HepG2 (cell line): Measurements from ENCODE around the gene C1orf21. TPM values are rescaled to one million over a fixed set of nuclear protein-coding genes. Genes with fewer than 3 reads are reported as not detected.

ENCODE experiments used
- ATAC-seq: fragments of 200-7000 bp; cut with Tn5 transposase; 3 replicates; pipeline ENCODE4 v1.9.1; 2020; ENCODE audit warnings: mild to moderate bottlenecking, moderate library complexity
- BruUV-seq: library from RNA; stranded (reverse); fragments of 400-500 nt; replicated peaks from 2 replicates; lab custom pipeline; 2021; lab: Mats Ljungman, UMichigan
- CTCF ChIA-PET: fragments of 300-600 bp; formaldehyde crosslinking; extraction: SDS; loops from one replicate; lab custom pipeline; 2021; ENCODE audit warnings: low total read pairs, inconsistent platforms, low intra/inter-chr PET ratio; lab: Yijun Ruan, JAX
- POLR2A ChIA-PET: fragments of 350-600 bp; sonication (Branson Sonifier 250); formaldehyde crosslinking; loops from one replicate; lab custom pipeline; 2020; ENCODE audit warnings: antibody characterized with exemption, inconsistent platforms; lab: Yijun Ruan, JAX
- DNase-seq: peaks from one replicate; pipeline ENCODE4 v3.0.0-alpha.2; 2015; ENCODE audit warnings: low spot score
- FAIRE-seq: peaks from 3 replicates; lab custom pipeline; 2011; peaks lifted over from hg19 to GRCh38; lab: Jason Lieb, UNC
- H2AFZ ChIP-seq: one replicate; pipeline ENCODE4 v1.6.1; 2011; ENCODE audit warnings: low read length, inconsistent platforms
- H3K27ac ChIP-seq: fragments of 300-600 bp; 3 replicates; pipeline ENCODE4 v1.8.0; 2011; ENCODE audit warnings: mixed run types, mild to moderate bottlenecking, mixed read lengths, low read length, inconsistent platforms; ENCODE audit not compliant: insufficient read depth; ENCODE audit errors: extremely low read length
- H3K27me3 ChIP-seq, 2 experiments: fragments of 200-600 bp in 1 of 2; 2 replicates in 1 of 2; 3 replicates in 1 of 2; pipeline versions ENCODE4 v1.6.0 to v1.8.0; 2011; ENCODE audit warnings: low read length in 2 of 2, mild to moderate bottlenecking in 2 of 2, moderate library complexity in 2 of 2, inconsistent platforms in 1 of 2; ENCODE audit not compliant: insufficient read depth in 2 of 2, control insufficient read depth in 1 of 2
- H3K36me3 ChIP-seq, 2 experiments: fragments of 200-600 bp in 1 of 2; replicated peaks in 1 of 2; 2 replicates in 1 of 2; 3 replicates in 1 of 2; pipeline versions ENCODE4 v1.5.1 to v1.8.0; 2011; ENCODE audit warnings: low read length in 2 of 2, inconsistent platforms in 1 of 2; ENCODE audit not compliant: insufficient read depth in 2 of 2, control insufficient read depth in 1 of 2
- H3K4me1 ChIP-seq: 2 replicates; pipeline ENCODE4 v1.5.1; 2012; ENCODE audit warnings: low read length, inconsistent platforms; ENCODE audit not compliant: insufficient read depth
- H3K4me2 ChIP-seq: 2 replicates; pipeline ENCODE4 v1.6.0; 2011; ENCODE audit warnings: low read depth, low read length, inconsistent platforms
- H3K4me3 ChIP-seq, 3 experiments: fragments of 200-600 bp in 1 of 3; sonication (generic), shearing (Covaris generic) in 1 of 3; replicated peaks in 1 of 3; 2 replicates each; pipeline ENCODE4 v1.5.1; 2011 to 2016; ENCODE audit warnings: low read length in 3 of 3, inconsistent platforms in 2 of 3, low read depth in 2 of 3, mild to moderate bottlenecking in 2 of 3, control low read depth in 1 of 3, mixed read lengths in 1 of 3; ENCODE audit not compliant: insufficient read depth in 1 of 3
- H3K79me2 ChIP-seq: one replicate; pipeline ENCODE4 v1.6.1; 2011; ENCODE audit warnings: low read length, inconsistent platforms; ENCODE audit not compliant: insufficient read depth
- H3K9ac ChIP-seq: 2 replicates; pipeline ENCODE4 v1.6.0; 2011; ENCODE audit warnings: mild to moderate bottlenecking, low read depth, low read length, inconsistent platforms; ENCODE audit not compliant: insufficient read depth
- H3K9me3 ChIP-seq: 2 replicates; pipeline ENCODE4 v1.5.1; 2012; ENCODE audit warnings: mild to moderate bottlenecking, low read length
- H4K20me1 ChIP-seq: 2 replicates; pipeline ENCODE4 v1.6.0; 2011; ENCODE audit warnings: inconsistent platforms, mild to moderate bottlenecking, low read length, moderate library complexity; ENCODE audit not compliant: insufficient read depth
- ASH2L ChIP-seq: fragments of 300-600, 200-600 bp; sonication (generic); IDR thresholded peaks from 2 replicates; pipeline ENCODE4 v1.7.0; 2017; ENCODE audit warnings: low read depth, mild to moderate bottlenecking, moderate library complexity, mixed read lengths, low read length; ENCODE audit not compliant: insufficient read length
- BRD4 ChIP-seq: sonication (generic); formaldehyde crosslinking; IDR thresholded peaks from 2 replicates; pipeline ENCODE4 v1.4.0; 2020; ENCODE audit warnings: missing genetic modification reagents
- FUBP1 ChIP-seq: sonication (generic); formaldehyde crosslinking; IDR thresholded peaks from 2 replicates; pipeline ENCODE4 v1.5.1; 2020; ENCODE audit warnings: missing genetic modification reagents, mild to moderate bottlenecking, borderline replicate concordance
- NCOA2 ChIP-seq: sonication (generic); formaldehyde crosslinking; IDR thresholded peaks from 2 replicates; pipeline ENCODE4 v1.8.0; 2022; ENCODE audit warnings: inconsistent platforms
- SP2 ChIP-seq: sonication (generic); formaldehyde crosslinking; IDR thresholded peaks from 2 replicates; pipeline ENCODE4 v1.5.1; 2020; ENCODE audit warnings: mild to moderate bottlenecking, missing genetic modification reagents
- TEAD2 ChIP-seq: sonication (generic); formaldehyde crosslinking; IDR thresholded peaks from 2 replicates; pipeline ENCODE4 v1.9.0; 2021; ENCODE audit warnings: missing genetic modification reagents
- ZBTB1 ChIP-seq: sonication (generic); formaldehyde crosslinking; IDR thresholded peaks from 2 replicates; pipeline ENCODE4 v1.4.0; 2020; ENCODE audit warnings: missing genetic modification reagents, borderline replicate concordance
- ZHX1 ChIP-seq: sonication (generic); formaldehyde crosslinking; IDR thresholded peaks from 2 replicates; pipeline ENCODE4 v1.8.1; 2022; ENCODE audit warnings: low read depth, mild to moderate bottlenecking, missing genetic modification reagents
- ZNF337 ChIP-seq: sonication (generic); formaldehyde crosslinking; IDR thresholded peaks from 2 replicates; pipeline ENCODE4 v1.5.1; 2020; ENCODE audit warnings: missing genetic modification reagents, low read depth, mild to moderate bottlenecking, borderline replicate concordance
- ZNF703 ChIP-seq: sonication (generic); formaldehyde crosslinking; IDR thresholded peaks from 2 replicates; pipeline ENCODE4 v1.5.1; 2020; ENCODE audit warnings: missing genetic modification reagents, mild to moderate bottlenecking, moderate library complexity, borderline replicate concordance
- ZNF720 ChIP-seq: sonication (generic); formaldehyde crosslinking; IDR thresholded peaks from 2 replicates; pipeline ENCODE4 v1.4.0; 2020; ENCODE audit warnings: missing genetic modification reagents
- WGBS: methylation state at CpG from one replicate; pipeline ENCODE4 v1.1.6; 2017; ENCODE audit warnings: low lambda C conversion rate; 5-methylcytosine and 5-hydroxymethylcytosine counted together
- in situ Hi-C: cut with HindIII; loops from 2 replicates; pipeline ENCODE4 v1.10.0; 2017; ENCODE audit warnings: low pct_unique_long_range_greater_than_20kb; ENCODE audit not compliant: extremely low pct_ligation_motif_present
- intact Hi-C: fragments of 100-400 bp; cut with micrococcal nuclease; formaldehyde crosslinking; loops from one replicate; pipeline ENCODE4 v1.10.0; 2022; ENCODE audit not compliant: unreplicated experiment
- polyA plus RNA-seq, 8 experiments: library from polyadenylated mRNA; depleted of rRNA in 3 of 8; stranded (reverse) in 7 of 8; unstranded in 1 of 8; fragments of >200 nt; fragmentation: Illumina TruSeq in 4 of 8; extraction: Trizol in 4 of 8; gene quantifications; 2 replicates each; pipeline versions ENCODE4 v1.2.1 to v1.2.3, GENCODE V29; 2011 to 2016; ENCODE audit warnings: low read depth in 4 of 8, missing spikeins in 1 of 8, mixed read lengths in 1 of 8; ENCODE audit not compliant: insufficient read depth in 1 of 8
- total RNA-seq, 5 experiments: library from RNA; depleted of rRNA; stranded (reverse); fragments of >200 nt; fragmentation: Illumina TruSeq; extraction: Trizol; gene quantifications; 2 replicates each; pipeline ENCODE4 v1.2.3, GENCODE V29; 2016; ENCODE audit warnings: low read depth in 1 of 5

C1orf21 gene
- total and polyA plus RNA-seq, 2 of the 13 experiments (the other 11 are each of a cell fraction or from before 2014, with no cell fraction given) = not detected

- no peaks in the 10 kb centered on the region for H3K27me3 ChIP-seq
- intact Hi-C loops (no loop called here), in situ Hi-C loops (no loop called here)
- H2AFZ ChIP-seq = no peak overlapping the region
- no peak for ATAC-seq
- FAIRE-seq = no peak
- no peak overlapping the region for H3K4me3 ChIP-seq
- H3K36me3 ChIP-seq = no peaks in the 10 kb centered on the region
- no peaks in the 10 kb centered on the region for H3K79me2 ChIP-seq
- H4K20me1 ChIP-seq = no peaks in the 10 kb centered on the region
- no peak for DNase-seq
- POLR2A ChIA-PET = no interaction called here
- no peaks in the 10 kb centered on the region for H3K9me3 ChIP-seq
- TF ChIP-seq ZNF720 (CRISPR knock-in tag) = no peak
- no peak for TF ChIP-seq ASH2L
- no peak for TF ChIP-seq NCOA2 (CRISPR knock-in tag)
- no peak for TF ChIP-seq FUBP1 (CRISPR knock-in tag)
- no peak for TF ChIP-seq ZNF703 (CRISPR knock-in tag)
- TF ChIP-seq ZNF337 = no peak
- TF ChIP-seq SP2 (CRISPR knock-in tag) = no peak
- no peak for TF ChIP-seq BRD4 (CRISPR knock-in tag)
- TF ChIP-seq ZBTB1 = no peak
- no peak for TF ChIP-seq ZHX1 (CRISPR knock-in tag)
- no peak for TF ChIP-seq TEAD2
- no TSS peak for BruUV-seq
- CTCF ChIA-PET = no interaction called here
- no peak overlapping the region for H3K4me2 ChIP-seq
- no peak overlapping the region for H3K9ac ChIP-seq
- peaks cover 34% of the 10 kb centered on the region for H3K4me1 ChIP-seq
- no peak overlapping the region for H3K27ac ChIP-seq
- 56% methylated on average over 4 of the region's 4 CpGs for WGBS
Measured at GRCh38 chr1:184494929-184495328, 108.1 kb downstream of the C1orf21 start.
